Measurements from ENCODE around the gene ACAP2. TPM values are rescaled to one million over a fixed set of nuclear protein-coding genes. Genes with fewer than 3 reads are reported as not detected.

ACAP2 gene
- total and polyA plus RNA-seq, 2 donors (not counting 1 experiment from before 2014, with no cell fraction given) = 33.7 to 86.5 TPM

DNA sequence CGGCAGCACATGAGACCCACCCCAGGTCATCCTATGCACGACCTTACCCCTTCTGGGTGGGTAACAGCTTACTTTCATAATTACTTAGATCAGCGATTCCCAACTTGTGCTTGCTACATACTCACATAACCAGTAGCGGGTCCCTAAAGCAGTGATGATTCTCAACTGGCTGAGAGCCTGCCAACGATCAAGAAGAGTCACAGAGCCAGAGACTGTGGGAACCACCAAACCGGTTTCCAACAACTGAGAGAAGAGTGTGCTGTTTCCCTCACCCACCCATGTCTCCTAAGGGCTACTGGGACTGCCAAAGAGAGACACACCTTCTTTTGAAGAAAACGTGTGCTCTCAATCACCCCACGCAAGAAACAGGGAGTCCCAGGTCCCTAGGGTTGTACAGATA lies 159.9 kb downstream of the ACAP2 start:
- no peak overlapping the region for H3K9ac ChIP-seq (ENCODE audit: insufficient read depth, low read length)
- no peak overlapping the region for H3K4me3 ChIP-seq (replicated peaks in 1 of 4; ENCODE audit: control extremely low read depth in 1 of 4, insufficient read depth in 1 of 4, low read depth in 3 of 4, low read length in 4 of 4)
- H3K4me2 ChIP-seq (ENCODE audit: extremely low read depth, insufficient read depth, low read length) = no peak overlapping the region
- no peak overlapping the region for H2AFZ ChIP-seq (ENCODE audit: low read length)
- no peak for DNase-seq (ENCODE audit: low read depth in 2 of 2)
- no peak overlapping the region for H3K27ac ChIP-seq (ENCODE audit: insufficient read depth, low read length)
- no peaks in the 10 kb centered on the region for H4K20me1 ChIP-seq (ENCODE audit: control insufficient read depth, extremely low read depth, insufficient read depth, low read length)
- H3K36me3 ChIP-seq (ENCODE audit: control insufficient read depth, insufficient read depth, low read length) = peaks cover 1% of the 10 kb centered on the region
- H3K4me1 ChIP-seq (ENCODE audit: control insufficient read depth, extremely low read depth, insufficient read depth, low read length) = peaks cover 8% of the 10 kb centered on the region
- no peaks in the 10 kb centered on the region for H3K79me2 ChIP-seq (ENCODE audit: control insufficient read depth, insufficient read depth, low read length)
- no peaks in the 10 kb centered on the region for H3K27me3 ChIP-seq (ENCODE audit: control insufficient read depth, insufficient read depth, low read length)
- no peak for TF ChIP-seq EZH2 (IDR thresholded peaks at IDR 0.05; ENCODE audit: low read length, missing control alignments)
- no peak for TF ChIP-seq CTCF (conservative IDR thresholded peaks at IDR 0.05 in 1 of 2, IDR thresholded peaks at IDR 0.05 in 1 of 2; ENCODE audit: low read depth in 1 of 2, low read length in 2 of 2)
- no peaks in the 10 kb centered on the region for H3K9me3 ChIP-seq (ENCODE audit: control insufficient read depth, insufficient read depth, low read depth, low read length)

- peaks cover 4% of the 10 kb centered on the region for H3K79me2 ChIP-seq (ENCODE audit: control insufficient read depth, insufficient read depth, low read length)
- H3K4me2 ChIP-seq (ENCODE audit: extremely low read depth, insufficient read depth, low read length) = no peak overlapping the region
- no peak for DNase-seq (ENCODE audit: low read depth in 2 of 2)
- no peak for TF ChIP-seq CTCF (conservative IDR thresholded peaks at IDR 0.05 in 1 of 2, IDR thresholded peaks at IDR 0.05 in 1 of 2; ENCODE audit: low read depth in 1 of 2, low read length in 2 of 2)
- TF ChIP-seq EZH2 (IDR thresholded peaks at IDR 0.05; ENCODE audit: low read length, missing control alignments) = no peak
- no peak overlapping the region for H3K4me3 ChIP-seq (replicated peaks in 1 of 4; ENCODE audit: control extremely low read depth in 1 of 4, insufficient read depth in 1 of 4, low read depth in 3 of 4, low read length in 4 of 4)
- H3K9me3 ChIP-seq (ENCODE audit: control insufficient read depth, insufficient read depth, low read depth, low read length) = no peaks in the 10 kb centered on the region
- no peak overlapping the region for H3K9ac ChIP-seq (ENCODE audit: insufficient read depth, low read length)
- no peak overlapping the region for H3K27ac ChIP-seq (ENCODE audit: insufficient read depth, low read length)
- H2AFZ ChIP-seq (ENCODE audit: low read length) = no peak overlapping the region
- H3K4me1 ChIP-seq (ENCODE audit: control insufficient read depth, extremely low read depth, insufficient read depth, low read length) = peaks cover 3% of the 10 kb centered on the region
- no peaks in the 10 kb centered on the region for H4K20me1 ChIP-seq (ENCODE audit: control insufficient read depth, extremely low read depth, insufficient read depth, low read length)
- no peaks in the 10 kb centered on the region for H3K36me3 ChIP-seq (ENCODE audit: control insufficient read depth, insufficient read depth, low read length)
- H3K27me3 ChIP-seq (ENCODE audit: control insufficient read depth, insufficient read depth, low read length) = no peaks in the 10 kb centered on the region
Measured at GRCh38 chr3:195274259-195274966, 168.4 kb downstream of the ACAP2 start.

DNA sequence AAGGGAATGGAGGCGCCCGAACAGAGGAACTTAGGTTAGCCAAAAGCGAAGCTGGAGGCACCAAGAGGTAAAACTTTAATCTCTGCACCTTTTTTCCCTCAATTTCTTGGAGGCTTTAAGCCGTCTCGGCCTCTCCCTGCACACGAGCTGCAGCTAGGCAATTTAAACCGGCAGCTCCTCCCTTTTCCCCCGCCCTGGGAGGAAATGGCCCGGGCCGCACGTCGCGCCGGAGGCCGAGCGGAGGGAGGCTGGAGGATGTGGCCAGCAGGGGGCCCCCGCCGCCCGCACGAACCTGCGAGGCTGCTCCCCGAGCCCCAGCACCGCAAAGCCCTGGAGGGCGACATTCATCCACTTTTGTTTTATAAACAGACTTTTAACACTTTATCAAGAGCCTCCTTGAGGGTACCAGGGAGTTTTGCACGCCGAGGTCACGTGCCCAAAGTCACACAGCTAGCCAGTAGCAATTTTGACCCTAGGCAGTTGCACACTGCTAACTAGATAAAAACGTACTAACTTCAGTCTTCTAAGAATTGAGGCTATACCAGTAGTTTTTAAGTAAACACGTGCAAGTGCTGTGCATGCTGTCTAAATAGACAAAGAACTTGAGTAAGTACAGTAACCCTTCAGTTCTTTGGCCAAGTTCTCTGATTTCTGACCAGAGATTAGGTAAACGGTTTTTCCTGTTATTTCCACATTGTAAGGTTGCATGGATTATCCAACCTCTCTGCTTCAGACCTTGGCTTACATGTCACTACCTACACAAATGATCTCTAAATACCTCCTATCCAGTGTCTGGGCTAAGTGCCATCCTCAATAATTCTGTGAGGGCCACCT lies 171.2 kb downstream of the ACAP2 start:
- H4K20me1 ChIP-seq (ENCODE audit: control insufficient read depth, extremely low read depth, insufficient read depth, low read length) = no peaks in the 10 kb centered on the region
- H3K4me3 ChIP-seq (replicated peaks in 1 of 4; ENCODE audit: control extremely low read depth in 1 of 4, insufficient read depth in 1 of 4, low read depth in 3 of 4, low read length in 4 of 4) = peak overlapping the region; percentile 50 to 89 (median 64)
- peak overlapping the region; percentile 87 for H3K4me2 ChIP-seq (ENCODE audit: extremely low read depth, insufficient read depth, low read length)
- peak overlapping the region; percentile 72 for H2AFZ ChIP-seq (ENCODE audit: low read length)
- no peaks in the 10 kb centered on the region for H3K9me3 ChIP-seq (ENCODE audit: control insufficient read depth, insufficient read depth, low read depth, low read length)
- H3K36me3 ChIP-seq (ENCODE audit: control insufficient read depth, insufficient read depth, low read length) = peaks cover 2% of the 10 kb centered on the region
- H3K4me1 ChIP-seq (ENCODE audit: control insufficient read depth, extremely low read depth, insufficient read depth, low read length) = peaks cover 3% of the 10 kb centered on the region
- TF ChIP-seq EZH2 (IDR thresholded peaks at IDR 0.05; ENCODE audit: low read length, missing control alignments) (no peak), CTCF (conservative IDR thresholded peaks at IDR 0.05 in 1 of 2, IDR thresholded peaks at IDR 0.05 in 1 of 2; ENCODE audit: low read depth in 1 of 2, low read length in 2 of 2) (peak; percentile 67 to 82)
- H3K9ac ChIP-seq (ENCODE audit: insufficient read depth, low read length) = peak overlapping the region; percentile 63
- peak overlapping the region; percentile 16 for H3K27ac ChIP-seq (ENCODE audit: insufficient read depth, low read length)
- H3K79me2 ChIP-seq (ENCODE audit: control insufficient read depth, insufficient read depth, low read length) = peaks cover 12% of the 10 kb centered on the region
- peak; percentile 79 to 88 for DNase-seq (ENCODE audit: low read depth in 2 of 2)
- no peaks in the 10 kb centered on the region for H3K27me3 ChIP-seq (ENCODE audit: control insufficient read depth, insufficient read depth, low read length)

Data from fibroblast of lung (primary cell).